ENCODE measurements around the gene CPNE2. TPM values are rescaled to one million over a fixed set of nuclear protein-coding genes. Genes with fewer than 3 reads are reported as not detected.

CPNE2 gene
- total and polyA plus RNA-seq, 2 of the 8 experiments (the other 6 are each of a cell fraction or from before 2014, with no cell fraction given), result 10.6 to 39.5 TPM

GRCh38 chr16:57108432-57108831 lies 16.0 kb downstream of the CPNE2 start:
- no peak overlapping the region; the same call in 1 of the 2 replicates for H2BK12ac ChIP-seq (ENCODE audit: low read depth, low read length)
- TF ChIP-seq RNF2 (IDR thresholded peaks at IDR 0.05; ENCODE audit: borderline replicate concordance, low read depth, low read length, missing control alignments, poor library complexity, severe bottlenecking), result no peak
- TF ChIP-seq BCL11A (IDR thresholded peaks at IDR 0.05; ENCODE audit: low read depth in 2 of 2, low read length in 2 of 2), result no peak
- no peak for TF ChIP-seq KDM4A (IDR thresholded peaks at IDR 0.05; ENCODE audit: low read depth, low read length, severe bottlenecking)
- TF ChIP-seq POLR2AphosphoS5 (IDR thresholded peaks at IDR 0.05; ENCODE audit: low read depth, low read length), result no peak
- no peak for TF ChIP-seq EP300 (IDR thresholded peaks at IDR 0.05; ENCODE audit: borderline replicate concordance in 1 of 2, low read depth in 2 of 2, low read length in 2 of 2)
- no peak for TF ChIP-seq SIN3A (conservative IDR thresholded peaks at IDR 0.05 in 1 of 2, IDR thresholded peaks at IDR 0.05 in 1 of 2; ENCODE audit: low read depth in 1 of 2, low read length in 2 of 2)
- no peak for TF ChIP-seq RAD21 (IDR thresholded peaks at IDR 0.05 in 1 of 2, conservative IDR thresholded peaks at IDR 0.05 in 1 of 2; ENCODE audit: low read depth in 2 of 2, low read length in 2 of 2)
- TF ChIP-seq CHD2 (IDR thresholded peaks at IDR 0.05; ENCODE audit: low read length), result no peak
- no peak for TF ChIP-seq SRF (IDR thresholded peaks at IDR 0.05; ENCODE audit: low read depth, low read length)
- no peak for TF ChIP-seq CEBPB (IDR thresholded peaks at IDR 0.05; ENCODE audit: low read depth, low read length)
- no peak for TF ChIP-seq POU5F1 (IDR thresholded peaks at IDR 0.05; ENCODE audit: low read depth, low read length)
- no peak for TF ChIP-seq ZNF274 (IDR thresholded peaks at IDR 0.05; ENCODE audit: borderline replicate concordance, extremely low read depth, low read length)
- TF ChIP-seq RFX5 (IDR thresholded peaks at IDR 0.05; ENCODE audit: borderline replicate concordance, low read depth, low read length), result no peak
- no peak for TF ChIP-seq BACH1 (IDR thresholded peaks at IDR 0.05; ENCODE audit: low read length)

More at GRCh38 chr16:57108432-57108831, 16.0 kb downstream of the CPNE2 start:
- H4K91ac ChIP-seq (replicated peaks; ENCODE audit: insufficient read length, low read length), result no peak overlapping the region
- peaks cover 0 to 12% (median 8%) of the 10 kb centered on the region in 4 experiments; a peak in 6 of 7 replicates for H3K4me1 ChIP-seq (replicated peaks in 1 of 4; ENCODE audit: control insufficient read depth in 3 of 4, insufficient read depth in 4 of 4, low read length in 3 of 4)
- H3K79me1 ChIP-seq (ENCODE audit: low read depth, low read length), result peaks cover 5% of the 10 kb centered on the region; the same call in 1 of the 2 replicates
- H3K56ac ChIP-seq (replicated peaks; ENCODE audit: insufficient read length, low read depth, low read length), result no peak overlapping the region
- H2BK15ac ChIP-seq (ENCODE audit: low read length), result no peak overlapping the region
- no peak overlapping the region for H3K4me3 ChIP-seq (ENCODE audit: extremely low read depth in 1 of 4, insufficient read depth in 2 of 4, low read depth in 3 of 4, low read length in 4 of 4)
- H2BK120ac ChIP-seq (replicated peaks; ENCODE audit: low read depth, low read length), result no peak overlapping the region
- H3K79me2 ChIP-seq (ENCODE audit: control insufficient read depth in 1 of 2, insufficient read depth in 2 of 2, low read length in 2 of 2), result no peaks in the 10 kb centered on the region
- no peak overlapping the region for H3K14ac ChIP-seq (ENCODE audit: insufficient read length)
- H4K8ac ChIP-seq (ENCODE audit: extremely low read depth, insufficient read depth, low read length), result no peak overlapping the region
- H3K23me2 ChIP-seq (ENCODE audit: low read depth, low read length), result no peaks in the 10 kb centered on the region
- DNase-seq (ENCODE audit: low read depth in 1 of 2, low spot score in 2 of 2) (no peak), FAIRE-seq (no peak)
- no peak overlapping the region for H2AK5ac ChIP-seq (ENCODE audit: low read depth, low read length)
- POLR2A ChIA-PET (ENCODE audit: partially characterized antibody), result no interaction called here
- H3K27me3 ChIP-seq (replicated peaks in 1 of 4; ENCODE audit: control insufficient read depth in 3 of 4, extremely low read depth in 1 of 4, insufficient read depth in 3 of 4, low read length in 3 of 4), result no peaks in the 10 kb centered on the region
- H3K4ac ChIP-seq (replicated peaks; ENCODE audit: insufficient read length, low read depth, low read length), result no peak overlapping the region
- H3K4me2 ChIP-seq (ENCODE audit: insufficient read depth in 1 of 2, low read depth in 2 of 2, low read length in 2 of 2), result no peak overlapping the region
- no peak overlapping the region for H3K9ac ChIP-seq (replicated peaks in 1 of 4; ENCODE audit: extremely low read depth in 1 of 4, low read depth in 3 of 4, low read length in 3 of 4)
- CTCF ChIA-PET (ENCODE audit: partially characterized antibody), result no interaction called here
- no peak overlapping the region for H3K27ac ChIP-seq (ENCODE audit: low read depth, low read length)
- H3K18ac ChIP-seq (ENCODE audit: extremely low read depth, low read length), result no peak overlapping the region
- no peak overlapping the region for H2BK20ac ChIP-seq (ENCODE audit: low read length)
- WGBS, 2 experiments (ENCODE audit: extremely low coverage in 1 of 2, insufficient coverage in 1 of 2, insufficient read length in 1 of 2, insufficient replicate concordance in 2 of 2, low coverage in 1 of 2, low lambda C conversion rate in 2 of 2, missing lambda C conversion rate in 1 of 2), result 85% methylated on average over 1 of the region's 1 CpG; no CpG with 5 or more reads in 1 of the 2 experiments
- no peaks in the 10 kb centered on the region for H4K20me1 ChIP-seq (replicated peaks in 1 of 2; ENCODE audit: control insufficient read depth in 1 of 2, insufficient read depth in 2 of 2, low read length in 2 of 2)
- no peak overlapping the region for H3K23ac ChIP-seq (ENCODE audit: insufficient read length)
- H3K36me3 ChIP-seq (ENCODE audit: control insufficient read depth in 2 of 4, insufficient read depth in 4 of 4, low read length in 3 of 4), result no peaks in the 10 kb centered on the region
- no peak overlapping the region for H2AFZ ChIP-seq (ENCODE audit: low read length)
- no peaks in the 10 kb centered on the region for H3K9me3 ChIP-seq (ENCODE audit: insufficient read depth in 2 of 2, low read depth in 1 of 2, low read length in 1 of 2)
- H2BK5ac ChIP-seq (ENCODE audit: low read depth, low read length), result no peak overlapping the region
- H4K5ac ChIP-seq (ENCODE audit: insufficient read length, low read depth, low read length), result no peak overlapping the region
